IMR-90 (cell line): Measurements from ENCODE around the gene ACSM6. TPM values are rescaled to one million over a fixed set of nuclear protein-coding genes. Genes with fewer than 3 reads are reported as not detected.
A peak's percentile ranks its signal among the peaks of the same experiment; 100 is the strongest.

Experiments used
- ATAC-seq: fragments of 200-7000 bp; cut with Tn5 transposase; 2 replicates; pipeline ENCODE4 v1.9.1; 2020; ENCODE audit warnings: low read depth, mild to moderate bottlenecking, moderate library complexity
- BruUV-seq: library from RNA; stranded (reverse); fragments of 400-500 nt; replicated peaks from 2 replicates; lab custom pipeline; 2021; lab: Mats Ljungman, UMichigan
- CTCF ChIA-PET: fragments of 300-600 bp; formaldehyde crosslinking; extraction: SDS; loops from one replicate; lab custom pipeline; 2021; ENCODE audit warnings: antibody characterized with exemption; lab: Yijun Ruan, JAX
- POLR2A ChIA-PET: fragments of 300-600 bp; sonication (Branson Sonifier 250); formaldehyde crosslinking; loops from one replicate; lab custom pipeline; 2022; ENCODE audit warnings: antibody characterized with exemption; ENCODE audit not compliant: unreplicated experiment; lab: Charles Lee
- DNase-seq: peaks from one replicate; pipeline ENCODE4 v3.0.0; 2013
- H2AFZ ChIP-seq: replicated peaks from 2 replicates; pipeline ENCODE3; 2013; ENCODE audit warnings: low read length, mild to moderate bottlenecking; ENCODE audit not compliant: poor library complexity
- H2AK5ac ChIP-seq: 2 replicates; pipeline ENCODE4 v1.6.1; 2013; ENCODE audit warnings: low read depth, low read length, inconsistent platforms
- H2AK9ac ChIP-seq: replicated peaks from 2 replicates; pipeline ENCODE3; 2013; ENCODE audit warnings: mild to moderate bottlenecking, low read depth, low read length, moderate library complexity; ENCODE audit not compliant: poor library complexity
- H2BK120ac ChIP-seq: 2 replicates; pipeline ENCODE4 v1.6.1; 2013; ENCODE audit warnings: low read depth, low read length, inconsistent platforms
- H2BK15ac ChIP-seq: 3 replicates; pipeline ENCODE4 v1.6.1; 2013; ENCODE audit warnings: low read depth, low read length, inconsistent platforms
- H2BK20ac ChIP-seq: 2 replicates; pipeline ENCODE4 v1.6.1; 2013; ENCODE audit warnings: low read depth, mild to moderate bottlenecking, inconsistent platforms, low read length, moderate library complexity
- H2BK5ac ChIP-seq: 2 replicates; pipeline ENCODE4 v1.6.1; 2013; ENCODE audit warnings: mild to moderate bottlenecking, low read depth, low read length, inconsistent platforms; ENCODE audit not compliant: poor library complexity, severe bottlenecking
- H3K14ac ChIP-seq: replicated peaks from 2 replicates; pipeline ENCODE4 v1.6.1; 2013; ENCODE audit warnings: low read depth, low read length, inconsistent platforms
- H3K18ac ChIP-seq: 2 replicates; pipeline ENCODE4 v1.6.1; 2013; ENCODE audit warnings: low read depth, low read length, control low read depth
- H3K23ac ChIP-seq: 2 replicates; pipeline ENCODE4 v1.6.1; 2013; ENCODE audit warnings: low read depth, low read length, inconsistent platforms
- H3K27ac ChIP-seq: 2 replicates; pipeline ENCODE4 v1.5.1; 2013; ENCODE audit warnings: mild to moderate bottlenecking, control low read depth, low read length; ENCODE audit not compliant: insufficient read depth
- H3K27me3 ChIP-seq: 2 replicates; pipeline ENCODE4 v1.6.1; 2013; ENCODE audit warnings: low read length; ENCODE audit not compliant: control insufficient read depth, insufficient read depth
- H3K36me3 ChIP-seq: 2 replicates; pipeline ENCODE4 v1.6.1; 2013; ENCODE audit warnings: low read length, mixed read lengths; ENCODE audit not compliant: control insufficient read depth, insufficient read depth
- H3K4ac ChIP-seq: 2 replicates; pipeline ENCODE4 v1.6.1; 2013; ENCODE audit warnings: low read depth, low read length, inconsistent platforms
- H3K4me1 ChIP-seq: 2 replicates; pipeline ENCODE4 v1.6.1; 2013; ENCODE audit warnings: low read length, mixed read lengths; ENCODE audit not compliant: control insufficient read depth, insufficient read depth
- H3K4me2 ChIP-seq: 2 replicates; pipeline ENCODE4 v1.6.1; 2013; ENCODE audit warnings: low read depth, mild to moderate bottlenecking, control low read depth, low read length, moderate library complexity
- H3K4me3 ChIP-seq: 2 replicates; pipeline ENCODE4 v1.5.1; 2013; ENCODE audit warnings: low read depth, mild to moderate bottlenecking, control low read depth, low read length, moderate library complexity; ENCODE audit not compliant: insufficient read depth
- H3K56ac ChIP-seq: 2 replicates; pipeline ENCODE4 v1.6.1; 2013; ENCODE audit warnings: low read length, inconsistent platforms; ENCODE audit not compliant: insufficient read depth; ENCODE audit errors: extremely low read depth
- H3K79me1 ChIP-seq, 2 experiments: 2 replicates each; pipeline ENCODE4 v1.6.1; 2013; ENCODE audit warnings: low read length in 2 of 2, inconsistent platforms in 1 of 2, low read depth in 1 of 2
- H3K9ac ChIP-seq: 2 replicates; pipeline ENCODE4 v1.6.1; 2013; ENCODE audit warnings: low read depth, low read length, control low read depth
- H3K9me1 ChIP-seq: 2 replicates; pipeline ENCODE4 v1.6.1; 2013; ENCODE audit warnings: low read length, inconsistent platforms; ENCODE audit not compliant: insufficient read depth
- H3K9me3 ChIP-seq: 2 replicates; pipeline ENCODE4 v1.6.1; 2013; ENCODE audit warnings: low read length; ENCODE audit not compliant: control insufficient read depth, insufficient read depth
- H4K20me1 ChIP-seq: 2 replicates; pipeline ENCODE4 v1.6.1; 2013; ENCODE audit warnings: low read length, inconsistent platforms; ENCODE audit not compliant: insufficient read depth
- H4K5ac ChIP-seq: 2 replicates; pipeline ENCODE4 v1.6.1; 2013; ENCODE audit warnings: mild to moderate bottlenecking, low read depth, low read length, control low read depth
- H4K8ac ChIP-seq, 2 experiments: 2 replicates each; pipeline ENCODE4 v1.6.1; 2013; ENCODE audit warnings: low read depth in 2 of 2, low read length in 2 of 2, control low read depth in 1 of 2, inconsistent platforms in 1 of 2
- H4K91ac ChIP-seq: 2 replicates; pipeline ENCODE4 v1.6.1; 2013; ENCODE audit warnings: low read depth, low read length, inconsistent platforms; ENCODE audit not compliant: insufficient read depth
- ELK1 ChIP-seq: fragments of 150-350 bp; IDR thresholded peaks from 2 replicates; pipeline ENCODE4 v1.6.1; 2016; ENCODE audit warnings: low read depth, mild to moderate bottlenecking, low read length, moderate library complexity, borderline replicate concordance
- MXI1 ChIP-seq: IDR thresholded peaks from 2 replicates; pipeline ENCODE4 v1.6.1; 2012; ENCODE audit warnings: low read depth, mild to moderate bottlenecking, low read length, moderate library complexity, borderline replicate concordance
- RFX5 ChIP-seq: IDR thresholded peaks from 2 replicates; pipeline ENCODE4 v1.8.0; 2012; ENCODE audit warnings: low read depth, mild to moderate bottlenecking, low read length, moderate library complexity
- SMC3 ChIP-seq: fragments of 150-350 bp; IDR thresholded peaks from 2 replicates; pipeline ENCODE4 v1.6.1; 2016; ENCODE audit warnings: low read depth, mild to moderate bottlenecking, antibody characterized with exemption, low read length, moderate library complexity
- WGBS, 2 experiments: methylation state at CpG; one replicate each; pipeline versions ENCODE4 v1.1.5 to v1.1.7; 2013; ENCODE audit warnings: missing lambda C conversion rate in 2 of 2; ENCODE audit not compliant: insufficient read length in 1 of 2; ENCODE audit errors: extremely low coverage in 2 of 2; 5-methylcytosine and 5-hydroxymethylcytosine counted together
- dilution Hi-C: fragments of 300-500 bp; cut with HindIII; formaldehyde crosslinking; loops from one replicate; pipeline ENCODE4 v1.14.3; 2018; ENCODE audit warnings: low sequenced_read_pairs; ENCODE audit not compliant: unreplicated experiment
- in situ Hi-C: fragments of 300-500 bp; cut with MboI; formaldehyde crosslinking; loops from 3 replicates; pipeline ENCODE4 v1.14.3; 2019; ENCODE audit warnings: low sequenced_read_pairs, inconsistent platforms, mixed read lengths
- intact Hi-C: fragments of 100-400 bp; cut with micrococcal nuclease; formaldehyde crosslinking; loops from 2 replicates; pipeline ENCODE4 v1.10.0; 2022
- microRNA-seq, 2 experiments: library from miRNA; stranded (forward) in 1 of 2; unstranded in 1 of 2; fragments of 10-50 nt in 1 of 2; fragments of <30 nt in 1 of 2; gene quantifications in 1 of 2; microRNA quantifications in 1 of 2; one replicate each; pipeline versions ENCODE3 to v1.1.0; 2013 to 2020; ENCODE audit not compliant: insufficient read depth in 1 of 2, insufficient read length in 1 of 2, unreplicated experiment in 1 of 2
- polyA plus RNA-seq, 3 experiments: library from polyadenylated mRNA; depleted of rRNA; stranded (reverse); fragments of >200 nt; gene quantifications; 2 replicates each; pipeline ENCODE4 v1.2.3, GENCODE V29; 2012; ENCODE audit warnings: low replicate concordance in 1 of 3
- small RNA-seq, 5 experiments: library from RNA; depleted of rRNA; stranded (forward); fragments of <200 nt; gene quantifications; one replicate each; pipeline ENCODE3, GENCODE V24; 2012
- total RNA-seq: library from RNA; depleted of rRNA; stranded (reverse); fragments of >200 nt; gene quantifications from 2 replicates; pipeline ENCODE4 v1.2.3, GENCODE V29; 2012; rRNA removed

The ACSM6 gene
- total and polyA plus RNA-seq, 2 of the 4 experiments (the other 2 are of a cell fraction) = not detected

GRCh38 chr10:95277614-95278013 lies 83.6 kb downstream of the ACSM6 start:
- no TSS peak for BruUV-seq

More at GRCh38 chr10:95277614-95278013, 83.6 kb downstream of the ACSM6 start:
- H2BK20ac ChIP-seq = 0 out of 2 replicates have a peak overlapping the region, but pooled peaks have one; percentile 17
- peak overlapping the region; percentile 73; the same call in 1 of the 2 replicates for H2AK5ac ChIP-seq
- H3K14ac ChIP-seq = peak overlapping the region; percentile 47
- peak overlapping the region; percentile 83; the same call in 1 of the 2 replicates for H3K27ac ChIP-seq
- H2BK5ac ChIP-seq = peak overlapping the region; percentile 75
- H3K9me3 ChIP-seq = no peaks in the 10 kb centered on the region
- intact Hi-C loops (loop anchor here (2.0 to 5.0 kb wide), 2 partner anchors 31 to 85 kb away; no protein-coding TSS in a partner anchor), in situ Hi-C loops (no loop called here), dilution Hi-C loops (no loop called here)
- peak overlapping the region; percentile 14 for H3K23ac ChIP-seq
- no peak for DNase-seq
- TF ChIP-seq ELK1 = no peak
- TF ChIP-seq MXI1 = no peak
- no peak for TF ChIP-seq RFX5
- no peak for TF ChIP-seq SMC3
- peak overlapping the region; percentile 20 for H3K4ac ChIP-seq
- H2BK120ac ChIP-seq = peak overlapping the region; percentile 9; the same call in 1 of the 2 replicates
- H3K36me3 ChIP-seq = no peaks in the 10 kb centered on the region; the same call in 1 of the 2 replicates
- no peak for ATAC-seq
- no peak overlapping the region; the same call in 1 of the 2 replicates for H3K9ac ChIP-seq
- H3K4me1 ChIP-seq = peaks cover 40% of the 10 kb centered on the region
- H4K91ac ChIP-seq = no peak overlapping the region; the same call in 1 of the 2 replicates
- H3K4me2 ChIP-seq = no peak overlapping the region; the same call in 1 of the 2 replicates
- no peak overlapping the region for H2AK9ac ChIP-seq
- no peak overlapping the region for H3K56ac ChIP-seq
- H3K18ac ChIP-seq = peak overlapping the region; percentile 66
- POLR2A ChIA-PET = interaction anchor here (0.8 kb wide), 1 partner anchor 10 kb away, joined by 8 read pairs; no protein-coding TSS in a partner anchor
- CTCF ChIA-PET = interaction anchor here (2.4 kb wide), 1 partner anchor 34 kb away, joined by 9 read pairs; no protein-coding TSS in a partner anchor
- WGBS, 2 experiments = 86% methylated on average over 1 of the region's 3 CpGs; no CpG with 5 or more reads in 1 of the 2 experiments
- H4K5ac ChIP-seq = 0 out of 2 replicates have a peak overlapping the region, but pooled peaks have one; percentile 38
- no peak overlapping the region for H4K8ac ChIP-seq
- H2BK15ac ChIP-seq = peak overlapping the region; percentile 21; the same call in 1 of the 3 replicates
- H3K4me3 ChIP-seq = no peak overlapping the region
- H4K20me1 ChIP-seq = peaks cover 79% of the 10 kb centered on the region
- H3K27me3 ChIP-seq = no peaks in the 10 kb centered on the region
- peaks cover 27% of the 10 kb centered on the region for H3K9me1 ChIP-seq
- peaks cover 16 to 78% of the 10 kb centered on the region in 2 experiments for H3K79me1 ChIP-seq
- H2AFZ ChIP-seq = no peak overlapping the region

Small RNA genes within 50 kb of the gene (microRNA-seq; reads per million reads assigned to microRNA genes)
- not detected for gene AL157834.3 (ENCODE audit: insufficient read depth, insufficient read length)

Small RNA genes within 50 kb of the gene (small RNA-seq; reads per million reads assigned to genes)
- 0 reads per million in 5 experiments for gene AL157834.3

Other genes starting within 250 kb of the ACSM6 start
- gene CYP2C8, start 124.7 kb upstream of the ACSM6 start, total RNA-seq = not detected in 2 replicates
- 0.05 TPM in 1 of 2 replicates, not detected in the other for gene CYP2C8, start 124.7 kb upstream of the ACSM6 start, polyA plus RNA-seq (2012; rRNA removed)
- 27.5 and 30.1 TPM in 2 replicates for gene PDLIM1, start 96.8 kb downstream of the ACSM6 start, total RNA-seq
- 179 and 187 TPM in 2 replicates for gene PDLIM1, start 96.8 kb downstream of the ACSM6 start, polyA plus RNA-seq (2012; rRNA removed)